ENCODE data around the gene CHRNA10.

Gene CHRNA10

GRCh38 chr11:3627291-3627690 is 43.9 kb downstream of the CHRNA10 start:
- no peak for DNase-seq

GRCh38 chr11:3626250-3626960 is 44.8 kb downstream of the CHRNA10 start:
- no peak for DNase-seq

GRCh38 chr11:3623767-3624458 is 47.3 kb downstream of the CHRNA10 start:
- no peak for DNase-seq

GRCh38 chr11:3623121-3623520 is 48.1 kb downstream of the CHRNA10 start:
- no peak for DNase-seq

GRCh38 chr11:3622521-3622920 is 48.7 kb downstream of the CHRNA10 start:
- no peak for DNase-seq

- DNase-seq = no peak
These were observed 53.2 kb downstream of the CHRNA10 start for GRCh38 chr11:3617990-3618389.

GRCh38 chr11:3616721-3617460 is 54.3 kb downstream of the CHRNA10 start:
- DNase-seq = no peak

- DNase-seq = no peak
These were observed 55.2 kb downstream of the CHRNA10 start for GRCh38 chr11:3615998-3616397.
